Measurements from ENCODE around the gene SDHD. TPM values are rescaled to one million over a fixed set of nuclear protein-coding genes. Genes with fewer than 3 reads are reported as not detected.

Gene SDHD
- total RNA-seq, 3 donors from 2014 or later = 185 to 312 (median 202) TPM

Other genes with a start within 250 kb of the SDHD start
- gene ALG9, start 215.3 kb upstream of the SDHD start, total RNA-seq = 10 to 100 TPM; 16.7 to 29.3 (median 21.1) TPM
- gene FDXACB1, start 207.7 kb upstream of the SDHD start, total RNA-seq = 1 to 10 TPM; 1.7 to 2.7 (median 2.3) TPM
- gene CFAP68, start 207.3 kb upstream of the SDHD start, total RNA-seq = 10 to 100 TPM; 12.2 to 26.4 (median 19.1) TPM
- gene CRYAB, start 175.1 kb upstream of the SDHD start, total RNA-seq = 100 to 1,000 TPM in 1 of 3 donors, 10 to 100 TPM in 2; 13.8 to 331 (median 30.7) TPM
- gene HSPB2, start 174.1 kb upstream of the SDHD start, total RNA-seq = 1 to 10 TPM in 2 of 3 donors, not detected in 1; 1.4 to 4.8 TPM
- 10 to 100 TPM in 1 of 3 donors, 1 to 10 TPM in 2; 3.2 to 12.8 (median 7.7) TPM for gene C11orf52, start 168.0 kb upstream of the SDHD start, total RNA-seq
- 10 to 100 TPM; 11.1 to 61.8 (median 11.7) TPM for gene DIXDC1, start 149.5 kb upstream of the SDHD start, total RNA-seq
- 10 to 100 TPM; 51.1 to 54.2 (median 51.4) TPM for gene DLAT, start 61.5 kb upstream of the SDHD start, total RNA-seq
- 1 to 10 TPM in 2 of 3 donors, under 1 TPM in 1; 0.65 to 2.4 (median 1.5) TPM for gene PIH1D2, start 12.9 kb upstream of the SDHD start, total RNA-seq
- gene NKAPD1, start 12.6 kb upstream of the SDHD start, total RNA-seq = 10 to 100 TPM; 14.6 to 17.4 (median 16.2) TPM
- 10 to 100 TPM; 37.9 to 56.5 (median 42.7) TPM for gene TIMM8B, start 117 bp upstream of the SDHD start, total RNA-seq
- gene IL18, start 77.2 kb downstream of the SDHD start, total RNA-seq = 100 to 1,000 TPM in 1 of 3 donors, 10 to 100 TPM in 2; 69.4 to 114 (median 85.0) TPM
- gene TEX12, start 80.5 kb downstream of the SDHD start, total RNA-seq = under 1 TPM; 0.52 to 0.80 (median 0.60) TPM
- gene BCO2, start 88.6 kb downstream of the SDHD start, total RNA-seq = 1 to 10 TPM; 3.7 to 9.8 (median 7.1) TPM
- gene PTS, start 139.6 kb downstream of the SDHD start, total RNA-seq = 10 to 100 TPM; 27.4 to 29.5 (median 27.7) TPM
- gene PLET1, start 174.0 kb downstream of the SDHD start, total RNA-seq = not detected

Measured in mucosa of descending colon (tissue), 3 donors.